Left hindlimb (tissue), 1 donor: ENCODE data around the gene LCE2D.

Source experiments
- DNase-seq: peaks from one replicate; pipeline ENCODE4 v3.0.0-alpha.2; 2018

Gene LCE2D

DNA sequence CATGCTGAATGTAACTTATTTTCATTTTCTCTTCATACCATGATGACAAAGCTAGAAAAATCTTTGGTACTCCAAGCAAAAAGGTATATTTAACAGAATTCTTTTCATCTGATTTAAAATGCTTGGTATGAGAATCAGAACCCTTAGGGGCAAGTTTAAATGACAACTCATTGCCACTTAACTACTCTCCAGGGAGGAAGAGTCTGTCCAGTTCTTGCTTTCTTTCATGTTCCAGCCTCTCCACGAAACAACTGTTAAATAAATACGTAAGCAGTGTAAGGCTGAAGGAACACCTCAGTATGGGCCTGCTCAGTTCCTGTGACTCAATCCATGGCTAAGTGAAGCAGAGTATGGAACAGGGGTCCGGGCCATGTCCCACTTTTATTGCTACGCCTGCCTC lies 36.6 kb downstream of the LCE2D start:
- no peak for DNase-seq

DNA sequence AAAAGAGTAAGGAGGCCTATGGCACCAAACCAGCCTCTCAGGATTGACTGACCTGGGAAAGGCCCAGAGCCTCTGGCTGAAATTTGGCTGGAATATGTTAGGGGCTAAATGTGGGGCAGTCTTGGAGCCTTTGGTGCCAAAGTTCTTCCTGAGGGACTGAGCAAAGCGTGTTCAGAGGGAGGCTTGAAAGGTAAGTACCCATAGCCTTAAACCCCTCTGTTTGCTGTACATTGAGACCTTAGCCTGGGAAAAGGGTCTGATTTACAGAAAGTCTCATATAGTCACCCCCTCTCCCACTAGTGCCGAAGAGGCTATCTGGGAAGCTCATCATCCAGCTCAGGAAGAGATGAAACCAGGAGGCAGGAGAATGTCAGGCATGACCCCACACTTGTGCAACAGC lies 44.7 kb downstream of the LCE2D start, which contains the start of gene LCE4A:
TSS of gene LCE4A (plus strand) at position 301 of the 400 bp plus-strand sequence. CDS start 916 bp downstream, outside the sequence.
- DNase-seq: no peak
